ENCODE results near the gene SQOR. TPM values are rescaled to one million over a fixed set of nuclear protein-coding genes. Genes with fewer than 3 reads are reported as not detected.

The SQOR gene
- total RNA-seq, 4 donors from 2014 or later = 39.3 to 56.0 (median 52.7) TPM

DNA sequence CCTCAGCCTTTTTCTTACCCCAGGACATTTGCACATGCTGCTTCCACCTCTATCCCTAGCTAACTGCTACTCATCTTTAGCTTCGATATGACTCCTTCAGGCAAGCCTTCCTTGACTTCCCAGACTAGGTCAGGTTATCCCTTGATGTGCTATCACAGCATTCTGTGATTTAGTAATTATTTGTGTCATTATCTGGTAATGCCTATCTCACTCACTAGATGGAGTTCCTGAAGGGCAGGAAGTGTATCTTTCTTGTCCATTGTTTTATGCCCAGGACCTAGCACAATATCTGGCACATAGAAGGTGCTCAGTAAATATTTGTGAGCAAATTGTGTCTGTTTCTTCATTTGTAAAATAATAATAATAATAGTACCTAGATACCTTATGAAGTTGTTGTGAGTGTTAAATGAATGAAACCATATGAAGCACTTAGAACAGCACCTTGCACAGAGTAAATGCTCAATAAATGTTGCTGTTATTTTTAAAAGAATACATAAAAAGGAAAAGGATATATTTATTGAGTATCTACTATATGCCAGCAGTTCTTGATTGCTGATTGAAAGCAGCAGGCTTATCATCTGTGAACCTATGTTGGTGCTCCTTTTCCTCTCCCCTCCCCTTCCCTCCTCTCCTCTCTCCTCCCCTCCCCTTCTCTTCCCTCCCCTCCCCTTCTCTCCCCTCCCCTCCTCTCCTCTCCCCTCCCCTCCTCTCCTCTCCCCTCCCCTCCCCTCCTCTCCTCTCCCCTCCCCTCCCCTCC lies 31.5 kb downstream of the SQOR start:
- intact Hi-C loops (cut with DNase I; ENCODE audit: low total_unique reads) = no loop called here
- H3K4me3 ChIP-seq (ENCODE audit: low read depth, poor library complexity, severe bottlenecking) = no peak overlapping the region
- no peak for DNase-seq (ENCODE audit: low spot score in 2 of 2)
- WGBS, 2 donors = 90 to 100% methylated on average over 1 of the region's 1 CpG
- TF ChIP-seq CTCF (IDR thresholded peaks at IDR 0.05) = no peak
- TF ChIP-seq POLR2A (IDR thresholded peaks at IDR 0.05) = no peak

DNA sequence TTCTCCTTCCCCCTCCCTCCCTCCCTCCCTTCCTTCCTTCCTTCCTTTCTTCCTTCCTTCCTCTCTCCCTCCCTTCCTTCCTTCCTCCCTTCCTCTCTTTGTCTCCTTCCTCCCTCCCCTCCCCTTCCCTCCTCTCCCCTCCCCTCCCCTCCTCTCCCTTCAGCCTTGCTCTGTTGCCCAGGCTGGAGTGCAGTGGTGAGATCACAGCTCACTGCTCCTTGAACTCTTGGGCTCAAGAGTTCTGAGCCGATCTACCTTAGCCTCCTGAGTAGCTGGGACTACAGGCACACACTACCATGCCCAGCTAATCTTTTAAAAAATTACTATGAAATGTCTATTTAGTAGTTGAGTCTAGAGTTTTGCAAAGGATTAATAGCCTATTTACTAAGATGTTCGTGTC lies 32.2 kb downstream of the SQOR start:
- TF ChIP-seq POLR2A (IDR thresholded peaks at IDR 0.05) = no peak
- TF ChIP-seq CTCF (IDR thresholded peaks at IDR 0.05) = no peak
- WGBS, 2 donors = 88 to 89% methylated on average over 2 of the region's 2 CpGs
- DNase-seq (ENCODE audit: low spot score in 2 of 2) = no peak
- H3K4me3 ChIP-seq (ENCODE audit: low read depth, poor library complexity, severe bottlenecking) = no peak overlapping the region
- intact Hi-C loops (cut with DNase I; ENCODE audit: low total_unique reads) = no loop called here

- TF ChIP-seq CTCF (IDR thresholded peaks at IDR 0.05) (no peak), POLR2A (IDR thresholded peaks at IDR 0.05) (no peak)
- 94 to 99% methylated on average over 6 of the region's 6 CpGs for WGBS, 2 donors
- no peak overlapping the region for H3K4me3 ChIP-seq (ENCODE audit: low read depth, poor library complexity, severe bottlenecking)
- intact Hi-C loops (cut with DNase I; ENCODE audit: low total_unique reads) = no loop called here
- DNase-seq (ENCODE audit: low spot score in 2 of 2) = no peak
Observed at GRCh38 chr15:45668386-45668785, 33.6 kb downstream of the SQOR start.

DNA sequence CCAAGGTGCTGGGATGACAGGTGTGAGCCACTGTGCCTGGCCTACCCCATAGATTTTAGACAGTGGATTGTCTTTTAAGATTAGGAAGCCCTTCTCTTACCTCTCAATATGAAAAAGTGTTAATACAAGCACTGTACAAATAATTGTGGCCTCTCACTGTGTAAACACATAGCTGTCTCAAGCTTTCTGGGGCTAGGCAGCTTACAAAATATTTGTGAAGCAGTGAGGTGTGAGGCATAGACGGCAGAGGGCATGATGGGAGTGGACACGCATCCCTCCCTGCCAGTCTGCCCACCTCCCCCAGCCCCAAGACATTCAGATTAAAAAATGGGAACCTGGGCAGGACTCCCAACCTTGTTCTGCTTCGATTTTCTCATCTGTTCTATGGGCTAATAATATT lies 34.6 kb downstream of the SQOR start:
- WGBS, 2 donors = 56 to 78% methylated on average over 3 of the region's 3 CpGs
- no peak for DNase-seq (ENCODE audit: low spot score in 2 of 2)
- intact Hi-C loops (cut with DNase I; ENCODE audit: low total_unique reads) = no loop called here
- H3K4me3 ChIP-seq (ENCODE audit: low read depth, poor library complexity, severe bottlenecking) = no peak overlapping the region
- no peak for TF ChIP-seq POLR2A (IDR thresholded peaks at IDR 0.05)
- TF ChIP-seq CTCF (IDR thresholded peaks at IDR 0.05) = no peak

DNA sequence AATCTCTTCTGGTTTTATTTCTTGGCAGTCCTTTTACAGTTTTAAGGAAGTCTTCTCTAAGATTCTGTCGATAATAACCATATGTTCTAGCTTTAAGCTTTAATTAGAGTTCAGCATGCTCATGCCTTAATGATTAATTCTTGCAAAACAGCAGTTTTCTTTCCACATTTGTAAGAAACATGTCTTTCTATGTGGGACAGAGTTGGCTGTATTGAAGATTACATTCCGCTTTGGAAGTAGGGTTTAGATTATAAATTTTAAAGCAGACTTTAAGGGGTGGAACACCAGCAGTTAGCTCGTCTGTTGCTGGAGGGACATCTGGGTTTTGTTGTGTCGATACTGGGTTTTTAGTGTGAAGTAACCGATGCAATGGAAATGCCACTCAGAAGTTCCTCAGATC lies 35.3 kb downstream of the SQOR start:
- DNase-seq (ENCODE audit: low spot score in 2 of 2) = no peak
- H3K4me3 ChIP-seq (ENCODE audit: low read depth, poor library complexity, severe bottlenecking) = no peak overlapping the region
- intact Hi-C loops (cut with DNase I; ENCODE audit: low total_unique reads) = no loop called here
- TF ChIP-seq POLR2A (IDR thresholded peaks at IDR 0.05) (no peak), CTCF (IDR thresholded peaks at IDR 0.05) (no peak)
- WGBS, 2 donors = 66 to 81% methylated on average over 5 of the region's 5 CpGs

DNA sequence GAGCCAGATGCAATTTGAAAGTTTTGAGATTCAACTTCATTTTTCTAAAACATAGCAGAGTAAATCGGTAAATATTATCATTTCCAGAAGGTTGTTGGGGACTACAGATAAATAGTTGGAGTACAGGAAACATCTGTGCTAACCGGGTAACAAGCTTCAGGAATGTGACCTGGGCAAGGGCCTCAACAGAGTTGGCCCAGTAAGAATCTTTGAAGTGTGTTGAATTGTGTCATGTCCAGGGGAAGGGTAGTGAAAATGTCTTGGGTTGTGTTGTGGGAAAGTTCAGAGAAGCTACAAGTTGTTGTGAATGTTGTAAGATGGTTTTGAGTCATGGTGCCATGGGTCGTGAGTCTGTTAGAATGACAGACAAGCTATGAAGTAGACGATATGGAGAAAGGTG lies 35.7 kb downstream of the SQOR start:
- H3K4me3 ChIP-seq (ENCODE audit: low read depth, poor library complexity, severe bottlenecking) = no peak overlapping the region
- 63 to 68% methylated on average over 4 of the region's 4 CpGs for WGBS, 2 donors
- DNase-seq (ENCODE audit: low spot score in 2 of 2) = no peak
- TF ChIP-seq POLR2A (IDR thresholded peaks at IDR 0.05) = no peak
- no peak for TF ChIP-seq CTCF (IDR thresholded peaks at IDR 0.05)
- intact Hi-C loops (cut with DNase I; ENCODE audit: low total_unique reads) = no loop called here
